GM12878 (cell line): ENCODE results near the gene TUBA1B. TPM values are rescaled to one million over a fixed set of nuclear protein-coding genes. Genes with fewer than 3 reads are reported as not detected.

Source experiments
- CHD1 ChIP-seq: IDR thresholded peaks from 2 replicates; pipeline ENCODE4 v1.6.1; 2012; ENCODE audit warnings: low read depth, low read length, improper control_type of control experiment
- ESRRA ChIP-seq: IDR thresholded peaks from 2 replicates; pipeline ENCODE4 v1.6.1; 2012; ENCODE audit warnings: mild to moderate bottlenecking, low read length, improper control_type of control experiment
- IKZF1 ChIP-seq: fragments of 450-650 bp; conservative IDR thresholded peaks from 2 replicates; pipeline ENCODE4 v1.6.1; 2017; ENCODE audit warnings: antibody characterized with exemption, mild to moderate bottlenecking
- JUND ChIP-seq: IDR thresholded peaks from 2 replicates; pipeline ENCODE4 v1.6.1; 2012; ENCODE audit warnings: low read depth, mild to moderate bottlenecking, low read length, improper control_type of control experiment, moderate library complexity
- POLR2AphosphoS2 ChIP-seq: IDR thresholded peaks from 2 replicates; pipeline ENCODE4 v1.6.1; 2011; ENCODE audit warnings: low read depth, mild to moderate bottlenecking, low read length, improper control_type of control experiment, moderate library complexity
- RAD21 ChIP-seq: IDR thresholded peaks from 2 replicates; pipeline ENCODE4 v1.6.1; 2011; ENCODE audit warnings: mild to moderate bottlenecking, low read depth, low read length, moderate library complexity; ENCODE audit not compliant: insufficient read depth
- RUNX3 ChIP-seq: IDR thresholded peaks from 2 replicates; pipeline ENCODE4 v1.6.1; 2012; ENCODE audit warnings: low read length, inconsistent platforms
- SMAD1 ChIP-seq: fragments of 450-650 bp; IDR thresholded peaks from 2 replicates; pipeline ENCODE4 v1.6.1; 2018; ENCODE audit warnings: mild to moderate bottlenecking, low read depth; ENCODE audit not compliant: partially characterized antibody
- SUPT20H ChIP-seq: IDR thresholded peaks from 2 replicates; pipeline ENCODE4 v1.6.1; 2011; ENCODE audit warnings: low read depth, mild to moderate bottlenecking, low read length, moderate library complexity, borderline replicate concordance; ENCODE audit not compliant: control insufficient read depth
- TAF1 ChIP-seq: IDR thresholded peaks from 2 replicates; pipeline ENCODE4 v1.6.1; 2011; ENCODE audit warnings: mild to moderate bottlenecking, low read depth, low read length, borderline replicate concordance
- ZSCAN29 ChIP-seq: fragments of 450-650 bp; IDR thresholded peaks from 2 replicates; pipeline ENCODE4 v1.6.1; 2017; ENCODE audit warnings: mild to moderate bottlenecking, moderate library complexity
- polyA plus RNA-seq, 11 experiments: library from polyadenylated mRNA; depleted of rRNA in 4 of 11; unstranded in 6 of 11; stranded (reverse) in 5 of 11; fragments of >200 nt; fragmentation: Nextera tagmentation in 4 of 11; fragmentation: Illumina TruSeq in 1 of 11; extraction: Ambion mirVana in 4 of 11; extraction: Trizol in 1 of 11; gene quantifications; 1 replicate in 1 of 11; 2 replicates in 10 of 11; pipeline versions ENCODE4 v1.2.1 to v1.2.3, GENCODE V29; 2011 to 2016; ENCODE audit warnings: inconsistent platforms in 2 of 11, missing spikeins in 2 of 11, low read depth in 1 of 11
- total RNA-seq, 4 experiments: library from RNA; depleted of rRNA in 3 of 4; stranded (reverse); fragments of >200 nt in 3 of 4; fragmentation: Illumina TruSeq in 1 of 4; extraction: Trizol in 1 of 4; gene quantifications; 2 replicates each; pipeline versions ENCODE4 v1.2.1 to v1.2.3, GENCODE V29; 2013 to 2021
- TF ChIP-seq, protein P1 (sequence below): fragments of 450-650 bp; IDR thresholded peaks from 2 replicates; pipeline ENCODE4 v1.6.1; 2018; ENCODE audit warnings: mild to moderate bottlenecking, low read depth, moderate library complexity; ENCODE audit not compliant: partially characterized antibody
- TF ChIP-seq, protein P2 (sequence below): fragments of 450-650 bp; IDR thresholded peaks from 2 replicates; pipeline ENCODE4 v1.6.1; 2017; ENCODE audit warnings: mild to moderate bottlenecking, moderate library complexity
- TF ChIP-seq, protein P3 (sequence below): fragments of 450-650 bp; IDR thresholded peaks from 2 replicates; pipeline ENCODE4 v1.6.1; 2016; ENCODE audit warnings: mild to moderate bottlenecking, moderate library complexity, borderline replicate concordance

TUBA1B gene
- total and polyA plus RNA-seq, 10 of the 15 experiments (the other 5 are each of a cell fraction or from before 2014, with no cell fraction given): 2,328 to 4,712 (median 3,552) TPM

DNA sequence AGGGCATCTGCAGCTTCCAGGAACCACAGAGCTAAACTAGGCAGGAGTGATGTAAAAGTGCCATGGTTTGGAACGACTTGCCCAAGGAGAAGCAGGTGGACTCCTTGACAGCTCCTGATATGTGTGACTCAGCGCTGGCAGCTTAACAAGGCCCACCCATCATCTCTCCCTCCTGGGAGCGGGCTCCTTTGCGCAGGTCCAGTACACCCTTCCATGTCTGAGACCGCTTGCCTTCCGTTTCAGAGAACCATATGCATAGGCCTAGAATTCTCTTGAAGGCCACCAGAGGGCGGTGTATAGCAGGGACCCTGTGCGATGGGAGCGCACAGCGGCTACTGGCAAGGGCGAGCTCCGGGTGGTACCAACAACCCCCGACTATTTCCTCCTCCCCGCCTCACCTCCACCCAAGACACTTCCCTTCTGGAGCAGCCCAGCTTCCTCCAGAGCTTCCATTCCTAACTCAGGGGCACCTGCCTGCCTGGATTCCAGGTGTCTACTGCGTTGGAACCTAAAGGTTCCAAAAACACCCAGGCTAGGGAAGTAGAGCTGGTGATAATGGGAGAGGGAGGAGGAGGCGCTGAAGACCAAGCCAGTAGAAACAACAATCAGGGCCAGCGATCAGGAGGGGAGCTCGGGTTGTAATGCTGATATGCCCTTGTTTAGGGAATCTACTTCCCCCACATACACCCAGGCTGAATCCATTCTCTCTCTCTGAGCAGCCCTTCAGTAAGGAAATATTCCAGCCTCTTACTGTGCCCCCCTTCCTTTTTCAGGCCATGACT lies 42.9 kb downstream of the TUBA1B start (continued):
- TF ChIP-seq, protein P1, sequence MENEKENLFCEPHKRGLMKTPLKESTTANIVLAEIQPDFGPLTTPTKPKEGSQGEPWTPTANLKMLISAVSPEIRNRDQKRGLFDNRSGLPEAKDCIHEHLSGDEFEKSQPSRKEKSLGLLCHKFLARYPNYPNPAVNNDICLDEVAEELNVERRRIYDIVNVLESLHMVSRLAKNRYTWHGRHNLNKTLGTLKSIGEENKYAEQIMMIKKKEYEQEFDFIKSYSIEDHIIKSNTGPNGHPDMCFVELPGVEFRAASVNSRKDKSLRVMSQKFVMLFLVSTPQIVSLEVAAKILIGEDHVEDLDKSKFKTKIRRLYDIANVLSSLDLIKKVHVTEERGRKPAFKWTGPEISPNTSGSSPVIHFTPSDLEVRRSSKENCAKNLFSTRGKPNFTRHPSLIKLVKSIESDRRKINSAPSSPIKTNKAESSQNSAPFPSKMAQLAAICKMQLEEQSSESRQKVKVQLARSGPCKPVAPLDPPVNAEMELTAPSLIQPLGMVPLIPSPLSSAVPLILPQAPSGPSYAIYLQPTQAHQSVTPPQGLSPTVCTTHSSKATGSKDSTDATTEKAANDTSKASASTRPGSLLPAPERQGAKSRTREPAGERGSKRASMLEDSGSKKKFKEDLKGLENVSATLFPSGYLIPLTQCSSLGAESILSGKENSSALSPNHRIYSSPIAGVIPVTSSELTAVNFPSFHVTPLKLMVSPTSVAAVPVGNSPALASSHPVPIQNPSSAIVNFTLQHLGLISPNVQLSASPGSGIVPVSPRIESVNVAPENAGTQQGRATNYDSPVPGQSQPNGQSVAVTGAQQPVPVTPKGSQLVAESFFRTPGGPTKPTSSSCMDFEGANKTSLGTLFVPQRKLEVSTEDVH: no peak
- TF ChIP-seq RAD21 (peak; percentile 76), RUNX3 (no peak), ZSCAN29 (no peak), SUPT20H (no peak), CHD1 (no peak), TAF1 (no peak), JUND (no peak), SMAD1 (no peak), POLR2AphosphoS2 (no peak), ESRRA (no peak), IKZF1 (no peak)
- TF ChIP-seq, protein P2, sequence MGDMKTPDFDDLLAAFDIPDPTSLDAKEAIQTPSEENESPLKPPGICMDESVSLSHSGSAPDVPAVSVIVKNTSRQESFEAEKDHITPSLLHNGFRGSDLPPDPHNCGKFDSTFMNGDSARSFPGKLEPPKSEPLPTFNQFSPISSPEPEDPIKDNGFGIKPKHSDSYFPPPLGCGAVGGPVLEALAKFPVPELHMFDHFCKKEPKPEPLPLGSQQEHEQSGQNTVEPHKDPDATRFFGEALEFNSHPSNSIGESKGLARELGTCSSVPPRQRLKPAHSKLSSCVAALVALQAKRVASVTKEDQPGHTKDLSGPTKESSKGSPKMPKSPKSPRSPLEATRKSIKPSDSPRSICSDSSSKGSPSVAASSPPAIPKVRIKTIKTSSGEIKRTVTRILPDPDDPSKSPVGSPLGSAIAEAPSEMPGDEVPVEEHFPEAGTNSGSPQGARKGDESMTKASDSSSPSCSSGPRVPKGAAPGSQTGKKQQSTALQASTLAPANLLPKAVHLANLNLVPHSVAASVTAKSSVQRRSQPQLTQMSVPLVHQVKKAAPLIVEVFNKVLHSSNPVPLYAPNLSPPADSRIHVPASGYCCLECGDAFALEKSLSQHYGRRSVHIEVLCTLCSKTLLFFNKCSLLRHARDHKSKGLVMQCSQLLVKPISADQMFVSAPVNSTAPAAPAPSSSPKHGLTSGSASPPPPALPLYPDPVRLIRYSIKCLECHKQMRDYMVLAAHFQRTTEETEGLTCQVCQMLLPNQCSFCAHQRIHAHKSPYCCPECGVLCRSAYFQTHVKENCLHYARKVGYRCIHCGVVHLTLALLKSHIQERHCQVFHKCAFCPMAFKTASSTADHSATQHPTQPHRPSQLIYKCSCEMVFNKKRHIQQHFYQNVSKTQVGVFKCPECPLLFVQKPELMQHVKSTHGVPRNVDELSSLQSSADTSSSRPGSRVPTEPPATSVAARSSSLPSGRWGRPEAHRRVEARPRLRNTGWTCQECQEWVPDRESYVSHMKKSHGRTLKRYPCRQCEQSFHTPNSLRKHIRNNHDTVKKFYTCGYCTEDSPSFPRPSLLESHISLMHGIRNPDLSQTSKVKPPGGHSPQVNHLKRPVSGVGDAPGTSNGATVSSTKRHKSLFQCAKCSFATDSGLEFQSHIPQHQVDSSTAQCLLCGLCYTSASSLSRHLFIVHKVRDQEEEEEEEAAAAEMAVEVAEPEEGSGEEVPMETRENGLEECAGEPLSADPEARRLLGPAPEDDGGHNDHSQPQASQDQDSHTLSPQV: no peak
- TF ChIP-seq, protein P3, sequence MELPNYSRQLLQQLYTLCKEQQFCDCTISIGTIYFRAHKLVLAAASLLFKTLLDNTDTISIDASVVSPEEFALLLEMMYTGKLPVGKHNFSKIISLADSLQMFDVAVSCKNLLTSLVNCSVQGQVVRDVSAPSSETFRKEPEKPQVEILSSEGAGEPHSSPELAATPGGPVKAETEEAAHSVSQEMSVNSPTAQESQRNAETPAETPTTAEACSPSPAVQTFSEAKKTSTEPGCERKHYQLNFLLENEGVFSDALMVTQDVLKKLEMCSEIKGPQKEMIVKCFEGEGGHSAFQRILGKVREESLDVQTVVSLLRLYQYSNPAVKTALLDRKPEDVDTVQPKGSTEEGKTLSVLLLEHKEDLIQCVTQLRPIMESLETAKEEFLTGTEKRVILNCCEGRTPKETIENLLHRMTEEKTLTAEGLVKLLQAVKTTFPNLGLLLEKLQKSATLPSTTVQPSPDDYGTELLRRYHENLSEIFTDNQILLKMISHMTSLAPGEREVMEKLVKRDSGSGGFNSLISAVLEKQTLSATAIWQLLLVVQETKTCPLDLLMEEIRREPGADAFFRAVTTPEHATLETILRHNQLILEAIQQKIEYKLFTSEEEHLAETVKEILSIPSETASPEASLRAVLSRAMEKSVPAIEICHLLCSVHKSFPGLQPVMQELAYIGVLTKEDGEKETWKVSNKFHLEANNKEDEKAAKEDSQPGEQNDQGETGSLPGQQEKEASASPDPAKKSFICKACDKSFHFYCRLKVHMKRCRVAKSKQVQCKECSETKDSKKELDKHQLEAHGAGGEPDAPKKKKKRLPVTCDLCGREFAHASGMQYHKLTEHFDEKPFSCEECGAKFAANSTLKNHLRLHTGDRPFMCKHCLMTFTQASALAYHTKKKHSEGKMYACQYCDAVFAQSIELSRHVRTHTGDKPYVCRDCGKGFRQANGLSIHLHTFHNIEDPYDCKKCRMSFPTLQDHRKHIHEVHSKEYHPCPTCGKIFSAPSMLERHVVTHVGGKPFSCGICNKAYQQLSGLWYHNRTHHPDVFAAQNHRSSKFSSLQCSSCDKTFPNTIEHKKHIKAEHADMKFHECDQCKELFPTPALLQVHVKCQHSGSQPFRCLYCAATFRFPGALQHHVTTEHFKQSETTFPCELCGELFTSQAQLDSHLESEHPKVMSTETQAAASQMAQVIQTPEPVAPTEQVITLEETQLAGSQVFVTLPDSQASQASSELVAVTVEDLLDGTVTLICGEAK: no peak
